Measurements from ENCODE around the gene MYOF. TPM values are rescaled to one million over a fixed set of nuclear protein-coding genes. Genes with fewer than 3 reads are reported as not detected.
"Not testable (repeated sequence)": the region's sequence is repeated elsewhere in the genome, so short reads cannot be mapped to it uniquely, and the experiment has no call there.

Gene MYOF
- total RNA-seq, 4 donors from 2014 or later: 39.6 to 70.4 (median 59.2) TPM

- H3K4me3 ChIP-seq: no peak overlapping the region
- H3K9me3 ChIP-seq: no peaks in the 10 kb centered on the region
- no peak for TF ChIP-seq POLR2A (IDR thresholded peaks at IDR 0.05)
- no peak for TF ChIP-seq CTCF (IDR thresholded peaks at IDR 0.05)
- no peak for TF ChIP-seq EP300 (IDR thresholded peaks at IDR 0.05)
- no peaks in the 10 kb centered on the region for H3K27me3 ChIP-seq
- no peak for DNase-seq (ENCODE audit: low spot score in 2 of 2)
- H3K4me1 ChIP-seq: peaks cover 0 to 18% (median 0%) of the 10 kb centered on the region in 4 donors
- no peak overlapping the region for H3K27ac ChIP-seq
- H3K36me3 ChIP-seq: peaks cover 0 to 67% (median 0%) of the 10 kb centered on the region in 3 donors
- 82 to 87% methylated on average over 3 of the region's 3 CpGs for whole genome bisulfite sequencing, 2 donors
Observed at GRCh38 chr10:93367664-93368063, 114.5 kb downstream of the MYOF start.

- 13 to 14% methylated on average over 1 of the region's 1 CpG for WGBS, 2 donors
- Histone ChIP-seq H3K27ac (no peak overlapping the region), H3K36me3 (peaks cover 0 to 85% (median 0%) of the 10 kb centered on the region in 3 donors)
Observed at GRCh38 chr10:93364966-93365365, 117.2 kb downstream of the MYOF start.

GRCh38 chr10:93363891-93364648 lies 118.1 kb downstream of the MYOF start:
- no peak for DNase-seq (ENCODE audit: low spot score in 2 of 2)
- H3K36me3 ChIP-seq: peaks cover 0 to 90% (median 0%) of the 10 kb centered on the region in 3 donors

More at GRCh38 chr10:93364966-93365365, 117.2 kb downstream of the MYOF start:
- peaks cover 0 to 18% (median 0%) of the 10 kb centered on the region in 4 donors for H3K4me1 ChIP-seq
- H3K9me3 ChIP-seq: no peaks in the 10 kb centered on the region
- no peak for DNase-seq (ENCODE audit: low spot score in 2 of 2)
- TF ChIP-seq POLR2A (IDR thresholded peaks at IDR 0.05): no peak
- TF ChIP-seq CTCF (IDR thresholded peaks at IDR 0.05): no peak
- TF ChIP-seq EP300 (IDR thresholded peaks at IDR 0.05): no peak
- no peak overlapping the region for H3K4me3 ChIP-seq
- H3K27me3 ChIP-seq: no peaks in the 10 kb centered on the region

GRCh38 chr10:93358398-93358797 lies 123.7 kb downstream of the MYOF start:
- H3K4me3 ChIP-seq; H3K4me1 ChIP-seq; H3K27me3 ChIP-seq; H3K9me3 ChIP-seq; H3K27ac ChIP-seq; DNase-seq (ENCODE audit: low spot score in 2 of 2): not testable (repeated sequence)
- 96 to 100% methylated on average over 4 of the region's 4 CpGs for WGBS, 2 donors
- peaks cover 0 to 92% (median 0%) of the 10 kb centered on the region in 3 donors for H3K36me3 ChIP-seq

More at GRCh38 chr10:93363891-93364648, 118.1 kb downstream of the MYOF start:
- 65 to 68% methylated on average over 22 of the region's 22 CpGs for WGBS, 2 donors
- peaks cover 0 to 15% (median 0%) of the 10 kb centered on the region in 4 donors for H3K4me1 ChIP-seq
- H3K27me3 ChIP-seq: no peaks in the 10 kb centered on the region
- H3K9me3 ChIP-seq: no peaks in the 10 kb centered on the region
- no peak overlapping the region for H3K27ac ChIP-seq
- no peak for TF ChIP-seq CTCF (IDR thresholded peaks at IDR 0.05)
- no peak for TF ChIP-seq EP300 (IDR thresholded peaks at IDR 0.05)
- TF ChIP-seq POLR2A (IDR thresholded peaks at IDR 0.05): no peak
- no peak overlapping the region for H3K4me3 ChIP-seq

- no peaks in the 10 kb centered on the region for H3K27me3 ChIP-seq
- peaks cover 0 to under 1% (median 0%) of the 10 kb centered on the region in 4 donors for H3K4me1 ChIP-seq
- H3K36me3 ChIP-seq: peaks cover 0 to 93% (median 0%) of the 10 kb centered on the region in 3 donors
- H3K27ac ChIP-seq: no peak overlapping the region
- no peaks in the 10 kb centered on the region for H3K9me3 ChIP-seq
- no peak for DNase-seq (ENCODE audit: low spot score in 2 of 2)
- TF ChIP-seq CTCF (IDR thresholded peaks at IDR 0.05) (peak in 3 of 5 experiments; percentile 16 to 33 (median 19)), EP300 (IDR thresholded peaks at IDR 0.05) (no peak)
- 7 to 10% methylated on average over 5 of the region's 5 CpGs for WGBS, 2 donors
- H3K4me3 ChIP-seq: no peak overlapping the region
Observed at GRCh38 chr10:93357680-93358079, 124.5 kb downstream of the MYOF start.
